B cell (primary cell): ENCODE data around the gene ETV3.

Experiments used
- EZH2 ChIP-seq: IDR thresholded peaks from 2 replicates; pipeline ENCODE4 v1.6.1; 2012; ENCODE audit warnings: borderline replicate concordance, low read depth, mild to moderate bottlenecking, moderate library complexity, low read length; ENCODE audit not compliant: insufficient read depth, poor library complexity, severe bottlenecking
- TF ChIP-seq, protein P1 (sequence below): fragments of 200-600 bp; IDR thresholded peaks from one replicate; pipeline ENCODE4 v1.8.0; 2022; ENCODE audit warnings: antibody characterized with exemption, mild to moderate bottlenecking

DNA sequence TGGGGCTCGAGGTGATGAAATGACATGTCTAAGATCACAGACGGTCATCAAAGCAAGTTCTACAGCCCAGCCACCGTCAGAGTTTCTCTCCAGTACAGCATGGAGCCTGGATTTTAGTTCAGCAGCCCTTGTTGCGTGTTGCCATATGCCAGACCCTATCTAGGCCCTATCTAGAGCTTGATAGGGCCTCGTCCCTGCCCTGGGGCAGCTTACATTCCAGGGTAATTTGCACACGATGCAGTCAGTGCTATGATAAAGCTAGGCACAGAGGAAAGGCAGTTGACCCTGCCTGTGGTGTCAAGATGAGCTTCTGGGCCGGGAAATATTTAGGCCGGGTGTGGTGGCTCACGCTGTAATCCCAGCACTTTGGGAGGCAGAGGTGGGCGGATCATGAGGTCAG lies 57.5 kb downstream of the ETV3 start:
- TF ChIP-seq, protein P1, sequence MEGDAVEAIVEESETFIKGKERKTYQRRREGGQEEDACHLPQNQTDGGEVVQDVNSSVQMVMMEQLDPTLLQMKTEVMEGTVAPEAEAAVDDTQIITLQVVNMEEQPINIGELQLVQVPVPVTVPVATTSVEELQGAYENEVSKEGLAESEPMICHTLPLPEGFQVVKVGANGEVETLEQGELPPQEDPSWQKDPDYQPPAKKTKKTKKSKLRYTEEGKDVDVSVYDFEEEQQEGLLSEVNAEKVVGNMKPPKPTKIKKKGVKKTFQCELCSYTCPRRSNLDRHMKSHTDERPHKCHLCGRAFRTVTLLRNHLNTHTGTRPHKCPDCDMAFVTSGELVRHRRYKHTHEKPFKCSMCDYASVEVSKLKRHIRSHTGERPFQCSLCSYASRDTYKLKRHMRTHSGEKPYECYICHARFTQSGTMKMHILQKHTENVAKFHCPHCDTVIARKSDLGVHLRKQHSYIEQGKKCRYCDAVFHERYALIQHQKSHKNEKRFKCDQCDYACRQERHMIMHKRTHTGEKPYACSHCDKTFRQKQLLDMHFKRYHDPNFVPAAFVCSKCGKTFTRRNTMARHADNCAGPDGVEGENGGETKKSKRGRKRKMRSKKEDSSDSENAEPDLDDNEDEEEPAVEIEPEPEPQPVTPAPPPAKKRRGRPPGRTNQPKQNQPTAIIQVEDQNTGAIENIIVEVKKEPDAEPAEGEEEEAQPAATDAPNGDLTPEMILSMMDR: no peak
- no peak for TF ChIP-seq EZH2
